ENCODE data around the gene USP24.

Gene USP24

DNA sequence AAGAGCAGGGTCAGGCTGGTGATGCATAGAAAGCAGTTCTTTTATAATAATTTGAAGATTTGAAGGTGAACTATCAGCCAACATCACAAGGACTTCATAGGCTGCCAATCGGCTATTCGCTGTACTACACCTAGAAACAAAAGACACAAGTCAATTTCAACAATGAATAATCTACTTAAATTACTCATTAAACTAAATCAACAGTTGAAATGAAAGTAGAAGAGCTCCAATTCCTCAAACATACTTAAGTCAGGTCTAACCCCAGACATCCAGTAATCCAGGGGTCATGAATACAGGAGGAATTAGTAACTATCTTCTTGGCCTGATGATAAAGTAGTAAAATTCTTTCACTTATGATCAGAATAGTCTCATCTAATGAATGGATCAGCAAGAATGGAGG, 111.3 kb downstream of the USP24 start:
- no peak for TF ChIP-seq CTCF (IDR thresholded peaks at IDR 0.05)

- TF ChIP-seq CTCF (IDR thresholded peaks at IDR 0.05) = no peak
Measured at GRCh38 chr1:55095095-55095494, 120.1 kb downstream of the USP24 start.

DNA sequence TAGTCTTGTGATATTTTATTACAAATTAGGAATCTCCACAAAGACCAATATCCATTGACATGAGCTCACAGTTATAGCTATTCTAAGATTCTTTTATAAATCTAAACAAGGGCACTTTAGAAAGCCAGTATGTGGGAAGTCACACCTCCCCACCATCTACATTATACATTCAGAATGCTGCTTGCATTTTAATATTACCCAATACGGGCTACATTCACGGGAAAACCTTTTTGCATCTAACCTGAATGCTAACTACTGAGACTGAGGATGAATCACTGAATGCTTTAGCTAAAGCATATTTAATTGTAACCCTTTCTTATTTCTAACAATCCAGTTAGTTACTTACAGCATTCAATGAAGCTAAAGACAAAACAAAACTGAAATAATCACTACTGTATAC, 122.7 kb downstream of the USP24 start:
- no peak for TF ChIP-seq CTCF (IDR thresholded peaks at IDR 0.05)

GRCh38 chr1:55089683-55090082, 125.5 kb downstream of the USP24 start:
- TF ChIP-seq CTCF (IDR thresholded peaks at IDR 0.05) = no peak

GRCh38 chr1:55088413-55088812, 126.8 kb downstream of the USP24 start:
- no peak for TF ChIP-seq CTCF (IDR thresholded peaks at IDR 0.05)

- no peak for TF ChIP-seq CTCF (IDR thresholded peaks at IDR 0.05)
Measured at GRCh38 chr1:55087439-55087838, 127.7 kb downstream of the USP24 start.

- no peak for TF ChIP-seq CTCF (IDR thresholded peaks at IDR 0.05)
Measured at GRCh38 chr1:55084257-55084656, 130.9 kb downstream of the USP24 start.

DNA sequence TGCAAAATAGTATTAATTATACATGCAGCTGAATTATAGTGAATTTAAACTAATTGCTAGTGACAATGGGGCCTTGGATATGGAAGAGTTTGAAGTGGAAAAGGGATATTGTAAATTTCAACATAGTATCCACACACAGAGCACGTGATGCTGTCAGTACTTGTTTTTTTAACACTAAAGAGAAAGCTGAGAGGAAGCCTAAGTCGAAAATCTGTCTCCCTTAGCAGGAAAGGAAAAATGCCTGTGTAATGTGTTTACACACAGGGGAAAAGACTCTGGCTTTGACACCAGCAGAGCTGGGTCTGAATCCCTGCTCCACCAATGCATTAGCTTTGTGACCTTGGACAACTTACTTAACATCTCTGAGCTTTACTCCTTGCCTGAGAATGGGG, 133.3 kb downstream of the USP24 start:
- TF ChIP-seq CTCF (IDR thresholded peaks at IDR 0.05) = no peak

All from LNCAP (cell line).